ENCODE results near the gene SIRT5.

The SIRT5 gene

GRCh38 chr6:13574149-13574570, 241 bp upstream of the SIRT5 start:
- WGBS, 2 donors (ENCODE audit: extremely low coverage in 2 of 2, insufficient read length in 2 of 2, insufficient replicate concordance in 1 of 2), result no CpG with 5 or more reads among the region's 46 CpGs
- Histone ChIP-seq H2BK12ac (ENCODE audit: low read length) (no peak overlapping the region), H3K23ac (ENCODE audit: low read depth, low read length, poor library complexity) (peak overlapping the region; percentile 99), H3K4ac (ENCODE audit: low read length) (no peak overlapping the region), H3K14ac (ENCODE audit: low read length) (no peak overlapping the region), H3K4me1 (ENCODE audit: control insufficient read depth in 2 of 2, insufficient read depth in 1 of 2, low read depth in 1 of 2, low read length in 2 of 2) (peaks cover 3 to 4% of the 10 kb centered on the region in 2 donors), H3K27me3 (ENCODE audit: control insufficient read depth in 3 of 3, insufficient read depth in 3 of 3, low read depth in 1 of 3, low read length in 3 of 3) (peaks cover 0 to 2% (median 0%) of the 10 kb centered on the region in 3 experiments), H3K18ac (ENCODE audit: low read length) (peak overlapping the region; percentile 99), H4K91ac (ENCODE audit: low read depth, low read length, poor library complexity) (no peak overlapping the region), H2BK5ac (ENCODE audit: low read length) (peak overlapping the region; percentile 99), H3K9me3 (replicated peaks in 1 of 2; ENCODE audit: control insufficient read depth in 2 of 2, insufficient read depth in 1 of 2, low read depth in 1 of 2, low read length in 2 of 2) (peaks cover 0 to 3% of the 10 kb centered on the region in 2 donors), H2BK15ac (ENCODE audit: low read length) (peak overlapping the region; percentile 100), H3K27ac (replicated peaks; ENCODE audit: low read length) (peak overlapping the region; percentile 96), H3K4me2 (ENCODE audit: insufficient read depth, low read length, poor library complexity, severe bottlenecking) (peak overlapping the region; percentile 56), H2BK120ac (ENCODE audit: low read depth, low read length) (peak overlapping the region; percentile 10), H2AFZ (ENCODE audit: low read length) (peak overlapping the region; percentile 99), H2AK5ac (ENCODE audit: low read depth, low read length) (no peak overlapping the region), H3K79me1 (ENCODE audit: low read depth, low read length) (no peaks in the 10 kb centered on the region), H3K36me3 (replicated peaks in 1 of 2; ENCODE audit: control insufficient read depth in 2 of 2, insufficient read depth in 2 of 2, low read length in 2 of 2) (no peaks in the 10 kb centered on the region), H3K9ac (ENCODE audit: low read depth, low read length, poor library complexity) (peak overlapping the region; percentile 91), H3K4me3 (ENCODE audit: low read length in 2 of 2) (peak overlapping the region; percentile 79 to 92), H4K8ac (ENCODE audit: low read depth, low read length) (no peak overlapping the region)
- peak; percentile 95 for DNase-seq (ENCODE audit: low spot score)

- H4K91ac ChIP-seq (ENCODE audit: low read depth, low read length, poor library complexity), result no peak overlapping the region
Measured at GRCh38 chr6:13575377-13575775, 975 bp downstream of the SIRT5 start.

DNA sequence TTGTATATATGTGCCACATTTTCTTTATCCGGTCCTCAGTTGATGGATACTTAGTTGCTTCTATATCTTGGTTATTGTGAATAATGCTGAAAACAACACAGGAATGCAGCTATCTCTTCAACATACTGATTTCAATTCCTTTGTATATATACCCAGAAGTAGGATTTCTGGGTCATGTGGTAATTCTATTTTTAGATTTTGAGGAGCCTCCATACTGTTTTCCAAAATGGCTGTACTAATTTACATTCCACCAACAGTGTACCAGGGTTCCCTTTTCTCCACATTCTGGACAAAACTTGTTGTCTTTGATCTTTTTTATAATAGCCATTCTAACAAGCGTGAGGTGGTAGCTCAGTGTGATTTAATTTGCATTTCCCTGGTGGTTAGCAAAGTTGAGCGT, 1.6 kb downstream of the SIRT5 start:
- no peak overlapping the region for H3K4ac ChIP-seq (ENCODE audit: low read length)
- no peak overlapping the region for H4K91ac ChIP-seq (ENCODE audit: low read depth, low read length, poor library complexity)
- H3K79me1 ChIP-seq (ENCODE audit: low read depth, low read length), result no peaks in the 10 kb centered on the region
- peaks cover 0 to 3% of the 10 kb centered on the region in 2 donors for H3K9me3 ChIP-seq (replicated peaks in 1 of 2; ENCODE audit: control insufficient read depth in 2 of 2, insufficient read depth in 1 of 2, low read depth in 1 of 2, low read length in 2 of 2)
- H3K27me3 ChIP-seq (ENCODE audit: control insufficient read depth in 3 of 3, insufficient read depth in 3 of 3, low read depth in 1 of 3, low read length in 3 of 3), result no peaks in the 10 kb centered on the region
- H3K9ac ChIP-seq (ENCODE audit: low read depth, low read length, poor library complexity), result no peak overlapping the region
- H2BK12ac ChIP-seq (ENCODE audit: low read length), result no peak overlapping the region
- no peak overlapping the region for H2BK5ac ChIP-seq (ENCODE audit: low read length)
- no peak overlapping the region for H3K4me3 ChIP-seq (ENCODE audit: low read length in 2 of 2)
- H3K36me3 ChIP-seq (replicated peaks in 1 of 2; ENCODE audit: control insufficient read depth in 2 of 2, insufficient read depth in 2 of 2, low read length in 2 of 2), result peaks cover 0 to 8% of the 10 kb centered on the region in 2 donors
- no peak overlapping the region for H3K27ac ChIP-seq (replicated peaks; ENCODE audit: low read length)
- peaks cover 3 to 4% of the 10 kb centered on the region in 2 donors for H3K4me1 ChIP-seq (ENCODE audit: control insufficient read depth in 2 of 2, insufficient read depth in 1 of 2, low read depth in 1 of 2, low read length in 2 of 2)
- H2BK120ac ChIP-seq (ENCODE audit: low read depth, low read length), result no peak overlapping the region
- H4K8ac ChIP-seq (ENCODE audit: low read depth, low read length), result no peak overlapping the region
- no peak overlapping the region for H2BK15ac ChIP-seq (ENCODE audit: low read length)
- H3K4me2 ChIP-seq (ENCODE audit: insufficient read depth, low read length, poor library complexity, severe bottlenecking), result no peak overlapping the region
- H2AK5ac ChIP-seq (ENCODE audit: low read depth, low read length), result no peak overlapping the region
- H2AFZ ChIP-seq (ENCODE audit: low read length), result no peak overlapping the region
- no CpG with 5 or more reads among the region's 3 CpGs for WGBS, 2 donors (ENCODE audit: extremely low coverage in 2 of 2, insufficient read length in 2 of 2, insufficient replicate concordance in 1 of 2)
- H3K23ac ChIP-seq (ENCODE audit: low read depth, low read length, poor library complexity), result no peak overlapping the region
- DNase-seq (ENCODE audit: low spot score), result no peak
- H3K18ac ChIP-seq (ENCODE audit: low read length), result no peak overlapping the region
- no peak overlapping the region for H3K14ac ChIP-seq (ENCODE audit: low read length)

More at GRCh38 chr6:13575377-13575775, 975 bp downstream of the SIRT5 start:
- Histone ChIP-seq H2BK5ac (ENCODE audit: low read length) (peak overlapping the region; percentile 99), H2AK5ac (ENCODE audit: low read depth, low read length) (no peak overlapping the region), H3K18ac (ENCODE audit: low read length) (no peak overlapping the region), H2BK12ac (ENCODE audit: low read length) (no peak overlapping the region), H3K4me2 (ENCODE audit: insufficient read depth, low read length, poor library complexity, severe bottlenecking) (peak overlapping the region; percentile 89), H3K4ac (ENCODE audit: low read length) (no peak overlapping the region), H3K36me3 (replicated peaks in 1 of 2; ENCODE audit: control insufficient read depth in 2 of 2, insufficient read depth in 2 of 2, low read length in 2 of 2) (peaks cover 0 to 5% of the 10 kb centered on the region in 2 donors), H3K14ac (ENCODE audit: low read length) (no peak overlapping the region), H3K4me3 (ENCODE audit: low read length in 2 of 2) (peak overlapping the region; percentile 79 to 92), H3K23ac (ENCODE audit: low read depth, low read length, poor library complexity) (no peak overlapping the region), H3K9ac (ENCODE audit: low read depth, low read length, poor library complexity) (no peak overlapping the region), H2BK120ac (ENCODE audit: low read depth, low read length) (no peak overlapping the region), H2BK15ac (ENCODE audit: low read length) (no peak overlapping the region), H3K27me3 (ENCODE audit: control insufficient read depth in 3 of 3, insufficient read depth in 3 of 3, low read depth in 1 of 3, low read length in 3 of 3) (no peaks in the 10 kb centered on the region), H2AFZ (ENCODE audit: low read length) (peak overlapping the region; percentile 99), H4K8ac (ENCODE audit: low read depth, low read length) (no peak overlapping the region), H3K27ac (replicated peaks; ENCODE audit: low read length) (peak overlapping the region; percentile 96), H3K9me3 (replicated peaks in 1 of 2; ENCODE audit: control insufficient read depth in 2 of 2, insufficient read depth in 1 of 2, low read depth in 1 of 2, low read length in 2 of 2) (peaks cover 0 to 3% of the 10 kb centered on the region in 2 donors), H3K4me1 (ENCODE audit: control insufficient read depth in 2 of 2, insufficient read depth in 1 of 2, low read depth in 1 of 2, low read length in 2 of 2) (peaks cover 3 to 4% of the 10 kb centered on the region in 2 donors), H3K79me1 (ENCODE audit: low read depth, low read length) (no peaks in the 10 kb centered on the region)
- no CpG with 5 or more reads among the region's 3 CpGs for WGBS, 2 donors (ENCODE audit: extremely low coverage in 2 of 2, insufficient read length in 2 of 2, insufficient replicate concordance in 1 of 2)
- no peak for DNase-seq (ENCODE audit: low spot score)

GRCh38 chr6:13577926-13578325, 3.5 kb downstream of the SIRT5 start:
- no peak overlapping the region for H2AK5ac ChIP-seq (ENCODE audit: low read depth, low read length)
- no peak overlapping the region for H3K4me3 ChIP-seq (ENCODE audit: low read length in 2 of 2)
- peaks cover 3 to 4% of the 10 kb centered on the region in 2 donors for H3K4me1 ChIP-seq (ENCODE audit: control insufficient read depth in 2 of 2, insufficient read depth in 1 of 2, low read depth in 1 of 2, low read length in 2 of 2)
- H3K9me3 ChIP-seq (replicated peaks in 1 of 2; ENCODE audit: control insufficient read depth in 2 of 2, insufficient read depth in 1 of 2, low read depth in 1 of 2, low read length in 2 of 2), result peaks cover 0 to 3% of the 10 kb centered on the region in 2 donors
- no CpG with 5 or more reads among the region's 3 CpGs for WGBS, 2 donors (ENCODE audit: extremely low coverage in 2 of 2, insufficient read length in 2 of 2, insufficient replicate concordance in 1 of 2)
- H2BK120ac ChIP-seq (ENCODE audit: low read depth, low read length), result no peak overlapping the region
- no peaks in the 10 kb centered on the region for H3K79me1 ChIP-seq (ENCODE audit: low read depth, low read length)
- no peak overlapping the region for H4K91ac ChIP-seq (ENCODE audit: low read depth, low read length, poor library complexity)
- H3K9ac ChIP-seq (ENCODE audit: low read depth, low read length, poor library complexity), result no peak overlapping the region
- H2AFZ ChIP-seq (ENCODE audit: low read length), result no peak overlapping the region
- H2BK12ac ChIP-seq (ENCODE audit: low read length), result no peak overlapping the region
- no peak for DNase-seq (ENCODE audit: low spot score)
- no peak overlapping the region for H3K27ac ChIP-seq (replicated peaks; ENCODE audit: low read length)
- no peak overlapping the region for H3K18ac ChIP-seq (ENCODE audit: low read length)
- H3K4ac ChIP-seq (ENCODE audit: low read length), result no peak overlapping the region
- no peak overlapping the region for H4K8ac ChIP-seq (ENCODE audit: low read depth, low read length)
- H3K4me2 ChIP-seq (ENCODE audit: insufficient read depth, low read length, poor library complexity, severe bottlenecking), result no peak overlapping the region
- no peak overlapping the region for H3K14ac ChIP-seq (ENCODE audit: low read length)
- H3K23ac ChIP-seq (ENCODE audit: low read depth, low read length, poor library complexity), result no peak overlapping the region
- H3K36me3 ChIP-seq (replicated peaks in 1 of 2; ENCODE audit: control insufficient read depth in 2 of 2, insufficient read depth in 2 of 2, low read length in 2 of 2), result peaks cover 2 to 15% of the 10 kb centered on the region in 2 donors
- no peak overlapping the region for H2BK5ac ChIP-seq (ENCODE audit: low read length)
- H2BK15ac ChIP-seq (ENCODE audit: low read length), result no peak overlapping the region
- no peaks in the 10 kb centered on the region for H3K27me3 ChIP-seq (ENCODE audit: control insufficient read depth in 3 of 3, insufficient read depth in 3 of 3, low read depth in 1 of 3, low read length in 3 of 3)
